ENCODE measurements around the gene FAM171A1.

The FAM171A1 gene

DNA sequence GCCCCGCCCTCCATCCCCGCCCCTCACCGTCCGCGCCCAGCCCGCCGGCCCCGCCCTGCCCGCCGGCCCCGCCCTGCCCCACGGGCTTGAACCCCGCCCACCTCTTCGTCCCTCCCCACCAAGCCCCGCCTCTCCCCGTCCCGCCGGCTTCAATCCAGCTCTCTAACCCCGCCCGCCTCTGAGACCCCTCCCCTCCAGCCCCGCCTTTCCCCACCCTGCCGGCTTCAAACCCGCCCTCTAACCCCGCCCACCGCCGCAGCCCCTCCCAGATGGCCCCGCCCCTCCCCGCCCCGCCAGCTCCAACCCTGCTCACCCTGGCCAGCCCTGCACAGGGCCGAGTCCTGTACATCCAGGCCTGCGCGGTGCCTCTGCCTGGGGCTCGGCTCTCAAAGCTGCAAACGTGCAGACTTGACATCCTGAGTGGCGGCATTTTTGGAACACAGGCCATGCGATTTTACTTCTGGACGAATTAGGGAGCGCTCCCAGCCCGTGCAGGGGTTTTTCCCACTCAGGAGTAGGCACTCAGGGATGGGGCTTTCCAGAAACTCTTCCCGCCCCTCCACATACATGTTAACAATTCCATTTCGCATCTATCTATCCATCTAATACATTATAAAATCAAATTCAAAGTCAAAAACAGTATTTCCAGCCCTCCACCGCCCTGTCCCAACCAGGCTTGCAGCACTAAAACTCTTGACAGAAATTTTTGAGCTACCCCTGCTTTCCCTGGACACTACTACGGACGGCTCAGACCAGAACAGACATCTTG, 202.1 kb downstream of the FAM171A1 start:
- DNase-seq (ENCODE audit: low read depth), result peak; percentile 91

GRCh38 chr10:15168291-15168785, 202.8 kb downstream of the FAM171A1 start, which contains the start of gene NMT2:
Gene NMT2, minus strand, starts transcription at chr10:15168693. Its CDS starts 81 bp downstream, at chr10:15168612.
- DNase-seq (ENCODE audit: low read depth), result no peak

- DNase-seq (ENCODE audit: low read depth), result no peak
These were observed 203.4 kb downstream of the FAM171A1 start for GRCh38 chr10:15167411-15168290.

DNA sequence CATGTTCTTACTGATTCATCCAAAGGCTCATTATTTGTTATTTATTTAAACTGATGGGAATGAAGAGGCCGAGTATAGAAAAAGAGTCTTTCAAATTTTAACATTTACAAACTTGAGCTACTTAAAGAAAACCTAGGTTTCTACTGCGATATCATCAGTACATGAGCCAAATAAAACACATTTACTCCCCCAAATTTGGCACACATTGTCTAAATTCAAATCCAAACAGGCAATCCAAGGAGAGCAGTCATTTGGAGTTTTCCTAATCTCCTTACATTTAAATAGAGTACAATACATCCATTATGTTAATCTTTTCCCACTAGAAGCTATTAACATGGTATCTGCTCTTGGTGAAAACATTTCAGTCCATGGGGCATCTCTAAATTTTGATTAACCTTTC, 204.8 kb downstream of the FAM171A1 start:
- DNase-seq (ENCODE audit: low read depth), result no peak

GRCh38 chr10:15163253-15163828, 207.7 kb downstream of the FAM171A1 start:
- DNase-seq (ENCODE audit: low read depth), result no peak
